ENCODE results near the gene MED8. TPM values are rescaled to one million over a fixed set of nuclear protein-coding genes. Genes with fewer than 3 reads are reported as not detected.

MED8 gene
- total RNA-seq, 1 donor from 2014 or later, result 83.2 TPM

- DNase-seq (ENCODE audit: low read depth) (no peak), FAIRE-seq (no peak)
- no peak overlapping the region for H3K4me3 ChIP-seq (ENCODE audit: low read depth, low read length)
- TF ChIP-seq CTCF (IDR thresholded peaks at IDR 0.05; ENCODE audit: insufficient read depth, low read length, severe bottlenecking), result no peak
- no peaks in the 10 kb centered on the region for H3K36me3 ChIP-seq (ENCODE audit: control insufficient read depth, insufficient read depth, low read length)
- no peaks in the 10 kb centered on the region for H3K27me3 ChIP-seq (ENCODE audit: control insufficient read depth, insufficient read depth, low read length)
These were observed 37.9 kb downstream of the MED8 start for GRCh38 chr1:43351421-43352350.

DNA sequence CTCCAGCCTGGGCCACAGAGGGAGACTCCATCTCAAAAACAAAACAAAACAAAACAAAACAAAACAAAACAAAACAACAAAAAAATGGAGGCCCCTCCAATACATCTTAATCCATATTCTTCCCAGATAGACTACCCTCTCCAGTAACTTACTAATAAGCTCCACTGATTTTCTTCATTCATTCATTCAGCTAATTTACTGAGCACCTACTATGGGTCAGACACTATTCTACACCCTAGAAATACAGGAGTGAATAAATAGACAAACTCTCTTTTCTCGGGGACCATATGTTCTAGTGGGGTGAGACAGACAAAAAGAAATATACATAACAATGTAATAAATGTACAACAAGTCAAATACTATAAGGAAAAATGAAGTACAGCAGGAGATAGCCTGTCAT, 38.6 kb downstream of the MED8 start:
- Histone ChIP-seq H3K27me3 (ENCODE audit: control insufficient read depth, insufficient read depth, low read length) (no peaks in the 10 kb centered on the region), H3K4me3 (ENCODE audit: low read depth, low read length) (no peak overlapping the region), H3K36me3 (ENCODE audit: control insufficient read depth, insufficient read depth, low read length) (no peaks in the 10 kb centered on the region)
- FAIRE-seq (no peak), DNase-seq (ENCODE audit: low read depth) (no peak)
- no peak for TF ChIP-seq CTCF (IDR thresholded peaks at IDR 0.05; ENCODE audit: insufficient read depth, low read length, severe bottlenecking)

GRCh38 chr1:43349594-43350306, 39.9 kb downstream of the MED8 start:
- Histone ChIP-seq H3K27me3 (ENCODE audit: control insufficient read depth, insufficient read depth, low read length) (no peaks in the 10 kb centered on the region), H3K36me3 (ENCODE audit: control insufficient read depth, insufficient read depth, low read length) (no peaks in the 10 kb centered on the region), H3K4me3 (ENCODE audit: low read depth, low read length) (peak overlapping the region; percentile 71)
- peak; percentile 41 for DNase-seq (ENCODE audit: low read depth)
- no peak for FAIRE-seq
- no peak for TF ChIP-seq CTCF (IDR thresholded peaks at IDR 0.05; ENCODE audit: insufficient read depth, low read length, severe bottlenecking)

GRCh38 chr1:43348809-43349593, 40.6 kb downstream of the MED8 start:
- TF ChIP-seq CTCF (IDR thresholded peaks at IDR 0.05; ENCODE audit: insufficient read depth, low read length, severe bottlenecking), result no peak
- DNase-seq (ENCODE audit: low read depth) (peak; percentile 67), FAIRE-seq (no peak)

GRCh38 chr1:43348343-43348808, 41.2 kb downstream of the MED8 start:
- Histone ChIP-seq H3K4me3 (ENCODE audit: low read depth, low read length) (peak overlapping the region; percentile 71), H3K36me3 (ENCODE audit: control insufficient read depth, insufficient read depth, low read length) (no peaks in the 10 kb centered on the region), H3K27me3 (ENCODE audit: control insufficient read depth, insufficient read depth, low read length) (no peaks in the 10 kb centered on the region)
- FAIRE-seq (no peak), DNase-seq (ENCODE audit: low read depth) (peak; percentile 37)
- TF ChIP-seq CTCF (IDR thresholded peaks at IDR 0.05; ENCODE audit: insufficient read depth, low read length, severe bottlenecking), result no peak

More at GRCh38 chr1:43348809-43349593, 40.6 kb downstream of the MED8 start:
- no peaks in the 10 kb centered on the region for H3K27me3 ChIP-seq (ENCODE audit: control insufficient read depth, insufficient read depth, low read length)
- H3K36me3 ChIP-seq (ENCODE audit: control insufficient read depth, insufficient read depth, low read length), result no peaks in the 10 kb centered on the region
- H3K4me3 ChIP-seq (ENCODE audit: low read depth, low read length), result peak overlapping the region; percentile 71
